GM19397 (cell line): ENCODE data around the gene USPL1.
"Not testable (repeated sequence)": the region's sequence is repeated elsewhere in the genome, so short reads cannot be mapped to it uniquely, and the experiment has no call there.

Experiments
- ATAC-seq: cut with Tn5 transposase; IDR thresholded peaks from one replicate; pipeline ENCODE4 v1.9.1; 2021; ENCODE audit warnings: mild to moderate bottlenecking, moderate library complexity; ENCODE audit not compliant: unreplicated experiment

The USPL1 gene

GRCh38 chr13:30615866-30616541, 1.7 kb upstream of the USPL1 start:
- ATAC-seq: no peak

- ATAC-seq: peak; percentile 5
Observed at GRCh38 chr13:30616927-30617314, 799 bp upstream of the USPL1 start.

GRCh38 chr13:30618186-30618929, 638 bp downstream of the USPL1 start:
- peak; percentile 1 for ATAC-seq

GRCh38 chr13:30618930-30619279, 1.2 kb downstream of the USPL1 start:
- no peak for ATAC-seq

GRCh38 chr13:30619731-30620130, 2.0 kb downstream of the USPL1 start:
- no peak for ATAC-seq

GRCh38 chr13:30620941-30621340, 3.2 kb downstream of the USPL1 start:
- ATAC-seq: no peak

- ATAC-seq: no peak
Observed at GRCh38 chr13:30622551-30622950, 4.8 kb downstream of the USPL1 start.

- ATAC-seq: no peak
Observed at GRCh38 chr13:30623392-30623791, 5.7 kb downstream of the USPL1 start.

- ATAC-seq: no peak
Observed at GRCh38 chr13:30624630-30625029, 6.9 kb downstream of the USPL1 start.

GRCh38 chr13:30629527-30629926, 11.8 kb downstream of the USPL1 start:
- ATAC-seq: no peak

- ATAC-seq: no peak
Observed at GRCh38 chr13:30633861-30634260, 16.1 kb downstream of the USPL1 start.

- ATAC-seq: no peak
Observed at GRCh38 chr13:30634838-30635237, 17.1 kb downstream of the USPL1 start.

- ATAC-seq: no peak
Observed at GRCh38 chr13:30638301-30638700, 20.6 kb downstream of the USPL1 start.

- no peak for ATAC-seq
Observed at GRCh38 chr13:30639671-30640070, 22.0 kb downstream of the USPL1 start.

GRCh38 chr13:30641173-30641572, 23.5 kb downstream of the USPL1 start:
- ATAC-seq: not testable (repeated sequence)

- ATAC-seq: no peak
Observed at GRCh38 chr13:30645629-30646028, 27.9 kb downstream of the USPL1 start.

GRCh38 chr13:30647420-30647819, 29.7 kb downstream of the USPL1 start:
- ATAC-seq: no peak

- no peak for ATAC-seq
Observed at GRCh38 chr13:30647824-30648521, 30.3 kb downstream of the USPL1 start.

GRCh38 chr13:30648522-30649012, 30.8 kb downstream of the USPL1 start:
- peak; percentile 65 for ATAC-seq

- not testable (repeated sequence) for ATAC-seq
Observed at GRCh38 chr13:30651648-30652047, 33.9 kb downstream of the USPL1 start.

GRCh38 chr13:30652746-30653386, 35.1 kb downstream of the USPL1 start:
- ATAC-seq: no peak
